Right forelimb (tissue), 1 donor: ENCODE data around the gene MED9.
"Not testable (repeated sequence)": the region's sequence is repeated elsewhere in the genome, so short reads cannot be mapped to it uniquely, and the experiment has no call there.

ENCODE experiments used
- DNase-seq: peaks from one replicate; pipeline ENCODE4 v3.0.0-alpha.2; 2018

Gene MED9, protein sequence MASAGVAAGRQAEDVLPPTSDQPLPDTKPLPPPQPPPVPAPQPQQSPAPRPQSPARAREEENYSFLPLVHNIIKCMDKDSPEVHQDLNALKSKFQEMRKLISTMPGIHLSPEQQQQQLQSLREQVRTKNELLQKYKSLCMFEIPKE

DNA sequence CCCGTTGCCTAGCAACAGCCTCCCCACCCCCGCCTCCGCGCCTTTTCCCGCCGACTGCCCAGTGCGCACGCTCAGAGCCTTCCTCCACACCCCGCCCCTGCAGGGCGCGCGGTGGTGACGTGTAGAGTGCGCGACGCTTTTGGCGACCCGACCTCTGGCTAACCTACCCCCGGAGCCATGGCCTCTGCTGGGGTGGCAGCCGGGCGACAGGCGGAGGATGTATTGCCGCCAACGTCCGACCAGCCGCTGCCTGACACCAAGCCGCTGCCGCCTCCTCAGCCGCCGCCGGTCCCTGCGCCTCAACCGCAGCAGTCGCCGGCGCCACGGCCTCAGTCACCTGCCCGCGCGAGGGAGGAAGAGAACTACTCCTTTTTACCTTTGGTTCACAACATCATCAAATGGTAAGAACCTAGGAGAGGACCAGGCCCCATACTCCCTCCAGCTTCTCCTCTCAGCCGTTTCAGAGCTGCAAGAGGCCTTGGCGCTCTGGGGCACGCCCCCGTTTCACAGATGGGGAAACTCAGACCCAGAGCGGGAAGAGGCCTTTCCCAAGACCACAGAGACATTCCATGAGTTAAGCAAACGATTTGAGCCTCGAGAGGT, at the start of gene MED9:
TSS of gene MED9 (plus strand) at position 136 of the 603 bp plus-strand sequence. CDS start at position 178, 42 bp downstream.
- peak; percentile 97 for DNase-seq

DNA sequence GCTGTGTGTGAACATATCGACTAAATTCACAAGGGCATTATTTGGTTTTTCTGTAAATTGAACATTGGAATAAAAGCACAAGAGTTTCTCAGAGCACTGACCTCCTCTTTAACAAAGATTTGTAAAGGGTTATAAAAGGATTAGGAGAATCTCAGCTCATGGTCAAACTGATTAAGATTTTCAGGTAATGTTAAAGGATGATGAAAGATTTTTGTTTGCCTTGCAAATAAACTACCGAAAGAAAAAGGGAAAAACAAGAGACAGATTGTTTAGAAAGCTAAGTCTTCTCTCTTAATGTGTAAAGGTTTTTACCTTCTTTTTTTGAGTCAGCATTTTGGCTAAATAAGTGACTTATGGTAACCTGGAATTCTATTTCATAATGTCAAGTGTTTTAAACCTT, 47.6 kb upstream of the MED9 start:
- no peak for DNase-seq

DNA sequence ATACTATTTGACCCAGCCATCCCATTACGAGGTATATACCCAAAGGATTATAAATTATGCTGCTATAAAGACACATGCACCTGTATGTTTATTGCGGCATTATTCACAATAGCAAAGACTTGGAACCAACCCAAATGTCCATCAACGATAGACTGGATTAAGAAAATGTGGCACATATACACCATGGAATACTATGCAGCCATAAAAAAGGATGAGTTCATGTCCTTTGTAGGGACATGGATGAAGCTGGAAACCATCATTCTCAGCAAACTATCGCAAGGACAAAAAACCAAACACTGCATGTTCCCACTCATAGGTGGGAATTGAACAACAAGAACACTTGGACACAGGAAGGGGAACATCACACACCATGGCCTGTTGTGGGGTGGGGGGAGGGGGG, 45.9 kb upstream of the MED9 start:
- not testable (repeated sequence) for DNase-seq

DNA sequence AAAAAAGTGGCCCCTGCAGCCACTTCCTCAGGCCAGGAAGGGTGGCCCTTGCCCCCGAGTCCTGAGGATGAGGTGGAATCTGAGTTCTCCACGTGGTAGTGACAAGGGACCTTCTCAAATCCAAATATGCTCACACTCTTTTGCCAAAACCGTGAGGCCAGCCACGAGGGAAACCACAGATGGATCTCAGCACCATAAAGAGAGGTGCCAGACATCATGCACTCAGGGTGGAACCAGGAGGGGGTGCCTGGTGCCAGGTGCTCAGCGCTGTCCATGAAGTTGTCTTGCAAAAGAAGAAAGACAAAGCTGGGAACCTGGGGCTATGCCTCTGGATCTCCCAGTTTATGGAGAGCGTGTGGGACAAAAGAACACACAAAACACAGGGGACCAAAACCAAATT, 45.2 kb upstream of the MED9 start:
- DNase-seq, result no peak

DNA sequence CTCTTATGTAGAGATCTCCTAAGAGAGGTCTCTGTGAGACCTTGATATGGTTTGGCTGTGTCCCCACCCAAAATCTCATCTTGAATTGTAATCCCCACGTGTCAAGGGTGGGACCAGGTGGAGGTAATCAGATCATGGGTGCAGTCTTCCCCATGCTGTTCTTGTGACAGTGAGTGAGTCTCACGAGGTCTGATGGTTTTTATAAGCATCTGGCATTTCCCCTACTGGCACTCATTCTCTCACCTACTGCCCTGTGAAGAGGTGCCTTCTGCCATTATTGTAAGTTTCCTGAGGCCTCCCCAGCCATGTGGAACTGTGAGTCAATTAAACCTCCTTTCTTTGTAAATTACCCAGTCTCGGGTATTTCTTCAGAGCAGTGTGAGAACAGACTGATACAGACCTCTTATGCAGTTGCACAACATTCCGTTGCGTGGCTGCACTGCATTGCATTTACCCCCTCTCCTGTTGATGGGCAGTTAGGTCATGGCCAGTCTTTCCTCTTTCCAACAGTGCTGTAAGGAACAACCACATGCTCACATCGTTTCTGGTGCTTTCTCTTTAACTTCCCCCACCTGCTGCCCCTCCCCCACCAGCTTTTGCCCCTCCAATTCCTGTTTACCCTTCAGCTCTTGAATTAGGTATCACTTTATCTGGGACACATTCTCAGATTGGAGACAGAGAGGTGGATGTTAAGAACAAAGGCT, 43.6 kb upstream of the MED9 start:
- DNase-seq, result no peak

DNA sequence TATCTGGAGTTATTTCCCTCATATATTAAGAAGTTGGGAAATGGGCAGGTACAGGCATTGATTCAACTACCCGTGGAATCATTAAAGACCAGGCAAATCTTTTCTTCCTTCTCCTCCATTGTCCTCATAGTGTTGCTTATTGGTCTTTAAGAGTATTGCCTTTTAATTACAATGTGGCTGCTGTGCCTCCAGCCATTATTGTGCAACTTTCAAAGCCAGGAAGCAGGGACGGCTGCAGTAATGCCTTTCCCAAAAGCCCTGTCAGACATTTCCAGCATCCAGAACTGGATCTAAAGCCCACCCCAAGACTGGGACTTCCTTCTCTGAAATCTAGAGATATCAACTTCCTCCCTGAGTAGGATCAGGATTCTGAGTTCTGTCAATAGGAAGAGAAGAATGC, 42.3 kb upstream of the MED9 start:
- DNase-seq, result no peak

DNA sequence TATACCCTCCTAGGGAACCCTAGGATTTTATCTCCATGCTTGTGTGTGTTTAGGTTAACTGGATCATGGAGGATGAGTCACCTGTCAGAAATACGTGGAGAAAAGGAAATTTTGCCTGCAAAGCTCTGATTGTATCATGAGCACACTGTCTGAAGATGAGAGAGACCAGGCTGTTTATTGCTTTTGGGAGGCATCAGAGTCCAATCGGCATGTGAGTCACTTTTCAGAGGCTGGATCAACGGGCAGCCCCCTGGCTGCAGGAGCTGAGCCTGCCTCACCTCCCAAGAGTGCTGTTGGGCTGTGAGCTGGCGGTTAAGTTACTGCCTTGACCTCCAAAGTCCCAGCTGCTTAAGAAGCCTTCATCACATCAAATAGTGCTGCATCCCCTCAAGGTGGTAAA, 41.5 kb upstream of the MED9 start:
- no peak for DNase-seq

DNA sequence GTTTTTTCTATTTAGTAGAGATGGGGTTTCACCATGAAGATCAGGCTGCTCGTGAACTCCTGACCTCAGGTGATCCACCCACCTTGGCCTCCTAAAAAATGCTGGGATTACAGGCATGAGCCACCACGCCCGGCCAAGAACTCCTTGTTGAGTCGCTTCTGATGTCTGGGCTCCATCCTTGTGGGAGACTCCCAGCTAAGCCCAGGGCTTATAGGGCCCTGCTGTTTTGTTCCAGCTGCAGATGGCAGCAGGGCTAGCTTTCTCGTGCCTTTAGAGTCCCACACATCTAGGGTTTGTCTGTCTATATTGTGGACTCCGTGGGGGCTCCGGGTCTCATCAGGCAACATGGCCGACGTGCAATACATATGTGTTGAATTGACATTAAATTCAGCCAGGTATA, 39.3 kb upstream of the MED9 start:
- no peak for DNase-seq

DNA sequence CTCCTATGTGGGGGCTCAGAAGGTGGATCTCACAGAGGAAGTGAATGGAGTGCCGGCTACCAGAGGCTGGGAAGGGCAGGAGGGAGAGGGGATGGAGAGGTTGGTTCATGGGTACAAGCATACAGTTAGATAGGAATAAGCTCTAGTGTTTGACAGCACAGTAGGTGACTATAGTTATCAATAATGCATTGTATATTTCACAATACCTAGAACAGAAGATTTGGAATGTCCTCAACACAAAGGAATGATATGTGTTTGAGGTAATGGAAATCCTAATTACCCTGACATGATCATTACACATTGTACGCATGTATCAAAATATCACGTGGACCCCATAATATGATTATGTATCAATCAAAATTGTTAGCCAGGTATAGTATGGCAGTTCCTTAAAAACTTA, 38.9 kb upstream of the MED9 start:
- no peak for DNase-seq

DNA sequence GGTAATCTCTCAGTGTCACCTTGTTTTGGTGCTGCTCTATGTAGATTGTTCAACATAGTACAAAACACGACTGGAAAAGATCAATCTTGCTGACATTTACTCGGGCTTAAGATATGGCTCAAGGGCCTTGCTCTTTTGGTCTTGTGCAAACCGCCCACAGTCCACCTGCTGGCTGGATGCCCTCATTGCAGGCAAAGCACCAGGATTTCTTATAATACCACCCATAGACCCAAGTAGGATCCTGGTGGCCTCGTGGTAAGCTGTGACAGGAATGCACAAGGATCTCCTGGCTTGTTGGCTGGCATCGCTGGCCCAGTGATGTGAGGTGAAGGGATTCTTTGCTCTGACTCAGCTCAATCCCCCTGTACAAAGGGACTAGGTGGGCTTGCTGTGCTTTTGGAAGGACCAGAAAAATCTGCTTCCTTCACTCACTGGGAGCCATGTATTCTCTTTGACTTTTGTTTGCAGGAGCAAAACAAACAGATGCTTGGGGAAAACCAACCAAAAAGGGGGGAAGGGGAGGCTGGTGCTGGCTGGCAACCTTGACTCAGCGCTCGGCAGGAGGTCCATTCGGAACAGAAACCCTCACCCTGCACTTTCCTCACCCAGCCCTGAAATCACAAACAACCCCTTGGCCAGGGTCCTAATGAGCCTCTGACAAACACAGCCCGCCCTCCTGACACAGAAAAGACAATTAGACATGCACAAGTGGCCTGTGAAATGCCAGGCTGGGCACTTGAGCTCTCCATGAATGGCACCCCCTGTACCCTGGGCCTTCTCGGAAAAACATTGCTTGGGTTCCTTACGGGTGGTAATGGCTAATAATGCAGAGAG, 36.6 kb upstream of the MED9 start:
- no peak for DNase-seq

DNA sequence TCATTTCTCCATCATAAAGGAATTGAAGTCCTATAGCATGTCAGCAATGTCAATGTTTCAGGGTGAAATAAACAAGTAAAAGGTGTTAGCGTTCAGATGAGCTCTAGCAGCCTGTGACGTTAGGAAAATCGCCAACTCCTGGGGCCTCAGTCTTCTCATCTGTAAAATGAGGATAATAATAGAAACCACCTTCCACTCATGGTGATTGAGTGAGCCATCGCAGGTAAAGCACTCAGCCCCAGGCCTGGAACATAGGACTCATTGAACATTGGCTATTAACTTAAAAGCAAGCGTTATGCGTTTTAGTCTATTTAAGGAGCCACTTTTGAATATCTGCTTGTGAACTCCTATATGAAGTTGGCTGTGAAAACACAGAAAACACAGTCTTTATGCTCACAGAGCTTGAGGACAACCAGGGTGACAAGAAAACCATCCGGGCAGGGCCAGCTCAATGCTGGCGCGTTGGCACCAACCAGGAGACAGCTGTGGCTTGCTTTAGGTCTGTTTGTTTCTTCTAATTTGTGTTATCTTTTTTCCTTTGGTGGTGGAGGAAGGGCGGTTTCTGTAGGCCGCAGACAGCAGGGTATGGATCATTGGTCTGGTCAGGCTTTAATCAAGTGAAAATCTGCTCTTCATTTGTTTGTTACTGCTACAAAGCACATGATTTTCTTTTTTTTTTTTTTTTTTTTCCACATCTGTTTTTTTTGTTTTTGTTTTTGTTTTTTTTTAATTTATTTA, 35.7 kb upstream of the MED9 start:
- DNase-seq, result no peak

DNA sequence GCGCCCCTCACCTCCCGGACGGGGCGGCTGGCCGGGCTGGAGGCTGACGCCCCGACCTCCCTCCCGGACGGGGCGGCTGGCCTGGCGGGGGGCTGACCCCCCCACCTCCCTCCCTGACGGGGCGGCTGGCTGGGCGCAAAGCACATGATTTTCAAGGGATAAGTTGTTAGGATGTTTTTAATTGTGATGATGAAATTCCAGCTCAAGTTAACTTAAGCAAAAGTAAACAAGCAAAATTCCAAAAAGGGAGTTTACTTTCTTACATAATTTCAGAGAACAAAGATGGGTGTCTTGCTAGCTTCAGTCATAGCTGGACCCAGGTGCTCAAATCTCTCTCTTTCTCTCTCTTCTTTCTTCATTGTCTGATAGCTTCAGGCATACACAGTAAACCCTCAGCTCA, 33.6 kb upstream of the MED9 start:
- DNase-seq, result no peak

DNA sequence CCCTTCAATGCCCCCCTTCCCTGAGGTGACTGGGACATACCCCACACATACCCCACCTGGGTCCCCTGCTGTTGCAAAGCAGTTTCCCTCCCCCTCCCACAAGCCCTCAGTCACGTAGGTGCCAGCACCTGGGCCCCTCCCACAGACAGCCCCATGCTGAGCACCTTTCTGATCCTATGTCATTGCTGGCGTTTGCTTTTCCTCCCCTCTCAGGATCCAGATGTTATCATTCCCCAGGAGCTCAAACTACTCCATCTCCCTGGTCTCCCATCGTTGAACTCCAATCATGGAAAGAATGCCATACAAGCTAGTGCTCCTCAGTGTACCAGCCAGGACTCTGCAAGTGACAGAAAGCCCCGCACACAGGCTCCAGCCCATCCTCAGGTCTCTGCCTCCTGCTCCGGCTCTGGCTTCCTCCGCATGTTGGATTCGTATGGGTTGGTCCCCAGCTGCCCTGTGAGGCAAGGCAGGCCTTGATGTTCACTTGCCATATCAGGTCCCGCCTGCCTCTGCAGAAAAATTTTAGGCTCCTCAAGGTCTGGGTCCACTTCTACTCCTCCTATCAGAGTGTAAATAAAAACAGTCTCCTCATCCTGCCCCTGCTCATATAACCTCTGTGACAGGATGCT, 31.4 kb upstream of the MED9 start:
- DNase-seq, result no peak

DNA sequence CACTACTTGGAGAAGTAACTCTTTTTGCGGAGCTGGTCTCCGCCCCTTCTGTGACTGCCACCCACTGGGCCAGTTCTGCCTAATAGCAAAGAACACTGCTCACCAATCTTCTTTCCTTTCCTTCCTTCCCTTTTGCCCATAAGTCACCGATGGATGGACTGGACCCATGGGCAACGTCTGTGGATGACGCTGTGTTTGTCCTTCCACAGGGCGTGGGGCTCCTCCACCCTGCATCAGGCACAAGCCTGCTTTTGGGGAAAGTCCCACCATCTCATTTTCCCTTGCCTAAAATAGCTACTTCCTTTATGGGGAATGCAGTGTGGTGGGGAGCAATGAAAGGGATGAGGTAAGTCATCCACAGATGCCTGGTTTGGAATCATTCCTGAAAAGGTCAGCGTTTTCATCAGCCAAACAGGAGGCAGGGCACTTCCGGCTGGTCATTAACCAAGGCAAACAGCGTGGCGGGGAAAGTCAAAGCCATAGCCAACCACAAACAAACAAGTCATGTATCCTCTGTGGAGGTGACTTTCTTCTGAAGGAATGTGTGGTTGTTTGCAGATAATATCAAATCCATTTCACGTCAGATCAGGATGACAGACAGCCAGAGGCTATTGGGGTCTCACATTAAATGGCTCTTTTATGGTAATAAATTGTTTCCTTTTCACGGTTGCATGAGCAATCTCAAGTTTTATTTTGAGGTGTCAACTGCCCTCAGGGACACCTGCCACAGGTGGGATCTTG, 30.7 kb upstream of the MED9 start:
- DNase-seq, result no peak

DNA sequence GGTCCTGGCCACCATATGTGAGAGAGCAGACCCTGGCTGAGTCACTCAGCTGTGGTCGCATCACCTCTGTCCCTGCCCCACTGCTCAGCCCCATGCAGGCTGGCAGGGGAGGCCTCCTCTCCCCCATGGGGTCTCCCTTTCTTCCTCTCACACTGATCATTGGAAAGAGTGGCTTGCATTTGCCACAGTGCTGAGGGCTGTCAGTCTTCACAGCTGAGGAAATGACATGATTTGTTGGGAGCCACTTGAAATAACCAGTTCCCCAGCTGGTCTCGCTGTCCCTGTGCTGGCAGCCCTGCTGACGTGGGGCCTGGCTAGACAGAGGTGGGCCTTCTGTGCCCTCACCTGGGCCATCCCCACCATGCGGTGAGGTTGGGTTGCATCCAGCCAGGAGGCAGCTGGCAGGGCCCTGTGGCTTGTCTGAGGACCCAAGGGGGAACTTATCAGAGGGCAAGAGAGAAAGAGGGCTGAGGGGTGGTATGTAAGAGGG, 30.1 kb upstream of the MED9 start:
- no peak for DNase-seq

DNA sequence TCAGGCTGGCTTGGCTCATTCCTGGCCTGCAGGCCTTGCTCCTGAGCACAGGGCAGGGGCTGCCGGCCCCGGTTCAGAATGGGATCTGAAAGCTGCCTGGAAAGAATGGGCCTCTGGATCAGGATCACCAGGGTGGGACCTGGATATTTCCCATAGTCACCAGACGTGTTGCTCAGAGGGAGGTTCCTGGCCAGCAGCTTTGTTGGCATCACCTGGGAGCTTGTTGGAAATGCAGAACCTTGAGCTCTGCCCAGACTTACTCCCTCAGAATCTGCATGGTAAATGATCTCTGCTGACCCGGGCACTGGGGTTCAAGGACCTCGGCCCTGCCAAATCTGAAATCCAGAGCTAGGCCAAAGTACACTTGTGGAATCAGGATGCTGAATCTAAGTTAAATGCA, 29.5 kb upstream of the MED9 start:
- no peak for DNase-seq

DNA sequence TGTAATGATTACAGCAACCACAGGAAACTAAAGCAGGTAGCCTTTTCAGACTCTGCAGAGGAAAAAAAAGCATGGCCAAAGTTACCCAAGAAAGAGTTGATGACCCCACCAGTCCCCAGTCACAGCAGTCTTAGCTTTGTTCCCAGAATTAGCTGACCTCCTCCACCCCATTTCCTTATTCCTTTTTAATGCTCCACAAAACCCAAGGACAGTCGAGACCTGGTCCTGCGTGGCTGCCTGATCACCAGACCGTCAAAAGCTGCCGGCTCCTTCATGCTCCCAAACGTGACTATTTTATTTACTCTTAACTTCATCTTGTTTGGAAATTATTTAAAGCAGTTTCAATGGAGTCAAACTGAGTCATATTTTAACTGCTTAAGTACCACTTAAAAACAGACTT, 28.7 kb upstream of the MED9 start:
- DNase-seq, result no peak

DNA sequence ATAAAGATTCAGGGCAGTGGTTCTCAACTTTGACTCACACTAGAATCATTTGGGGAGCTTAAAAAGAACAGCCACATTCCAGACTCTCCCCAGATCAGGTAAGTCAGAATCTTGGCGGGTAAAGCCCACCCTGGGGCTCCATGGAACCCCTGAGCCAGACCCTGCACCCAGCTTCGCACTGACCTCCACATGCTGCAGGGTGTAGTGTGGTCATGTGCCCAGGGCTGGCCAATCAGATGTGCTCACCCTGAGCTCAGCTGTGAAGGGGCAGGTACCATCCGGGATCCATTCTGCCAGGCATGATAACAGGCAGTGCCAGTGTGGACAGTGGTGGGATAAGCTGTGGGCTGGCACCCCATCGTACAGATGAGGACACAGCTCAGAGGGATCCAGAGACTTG, 28.1 kb upstream of the MED9 start:
- DNase-seq, result no peak

DNA sequence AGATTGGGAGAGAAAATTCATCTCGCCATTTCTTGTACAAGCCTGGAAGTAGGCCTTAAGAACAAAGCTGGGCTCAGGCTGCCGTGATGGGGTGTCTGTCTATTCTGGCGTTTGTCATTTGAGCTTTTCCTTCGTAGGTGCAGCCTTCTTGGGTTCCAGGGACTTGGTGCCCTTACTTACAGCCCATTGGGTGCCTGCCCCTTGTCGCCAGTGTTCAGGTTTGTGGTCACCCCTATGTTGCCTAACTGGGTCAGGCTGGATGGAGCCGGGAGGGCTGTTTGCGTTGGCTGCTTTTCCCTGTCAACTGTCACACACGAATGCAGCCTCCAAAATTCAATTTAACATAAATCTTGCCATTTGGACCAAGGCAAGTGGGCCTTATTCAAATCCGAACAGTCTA, 23.7 kb upstream of the MED9 start:
- DNase-seq, result no peak

DNA sequence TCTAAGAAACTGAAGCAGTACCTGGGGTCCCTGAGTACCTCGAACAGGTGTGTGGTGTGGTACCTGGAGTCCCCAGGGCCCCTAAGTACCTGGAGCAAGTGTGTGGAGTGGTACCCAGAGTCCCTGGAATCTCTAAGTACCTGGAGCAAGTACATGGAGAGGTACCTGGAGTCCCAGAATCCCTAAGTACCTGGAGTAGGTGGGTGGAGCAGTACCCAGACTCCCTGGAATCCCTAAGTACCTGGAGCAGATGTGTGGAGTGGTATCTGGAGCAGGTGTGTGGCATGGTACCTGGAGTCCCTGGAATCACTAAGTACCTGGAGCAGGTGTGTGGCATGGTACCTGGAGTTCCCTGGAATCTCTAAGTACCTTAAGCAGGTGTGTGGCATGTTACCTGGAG, 22.5 kb upstream of the MED9 start:
- no peak for DNase-seq

DNA sequence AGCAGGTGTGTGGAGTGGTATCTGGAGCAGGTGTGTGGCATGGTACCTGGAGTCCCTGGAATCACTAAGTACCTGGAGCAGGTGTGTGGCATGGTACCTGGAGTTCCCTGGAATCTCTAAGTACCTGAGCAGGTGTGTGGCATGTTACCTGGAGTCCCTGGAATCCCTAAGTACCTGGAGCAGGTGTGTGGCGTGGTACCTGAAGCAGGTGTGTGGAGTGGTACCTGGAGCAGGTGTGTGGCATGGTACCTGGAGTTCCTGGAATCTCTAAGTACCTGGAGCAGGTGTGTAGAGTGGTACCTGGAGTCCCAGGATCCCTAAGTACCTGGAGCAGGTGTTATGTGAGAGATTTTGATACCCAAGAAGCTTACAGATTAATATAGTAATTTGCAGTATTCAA, 22.1 kb upstream of the MED9 start:
- DNase-seq, result not testable (repeated sequence)

DNA sequence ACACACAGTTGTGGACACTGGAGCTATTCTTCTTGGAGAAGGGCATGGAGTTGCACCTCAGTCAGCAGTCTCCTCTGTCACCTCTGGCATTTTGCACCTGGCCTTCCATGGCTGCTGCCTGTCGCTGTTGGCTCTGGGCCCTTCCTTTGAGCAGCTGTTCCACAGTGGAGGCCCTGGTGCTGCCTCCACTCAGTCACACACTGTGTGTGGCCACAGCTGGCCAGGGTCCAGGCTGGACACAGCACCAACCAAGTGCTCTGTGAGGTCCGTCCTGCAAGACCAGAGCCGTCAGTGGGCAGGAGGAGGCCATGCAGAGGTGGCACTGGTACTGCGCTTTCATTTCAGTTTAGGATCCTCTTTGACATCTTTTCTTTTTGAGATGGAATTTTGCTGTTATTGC, 21.6 kb upstream of the MED9 start:
- no peak for DNase-seq
